Left colon (tissue), 2 donors: ENCODE measurements around the gene CHAD. TPM values are rescaled to one million over a fixed set of nuclear protein-coding genes. Genes with fewer than 3 reads are reported as not detected.
"Not testable (repeated sequence)": the region's sequence is repeated elsewhere in the genome, so short reads cannot be mapped to it uniquely, and the experiment has no call there.

Experiments
- ATAC-seq: fragments of 200-7000 bp; cut with Tn5 transposase; one replicate; pipeline ENCODE4 v1.9.1; 2020; ENCODE audit warnings: mild to moderate bottlenecking, moderate library complexity
- DNase-seq, 2 donors: peaks; one replicate each; pipeline ENCODE4 v3.0.0-alpha.2; 2020
- intact Hi-C, 2 donors: fragments of 100-400 bp; cut with DNase I in 1 of 2; cut with micrococcal nuclease in 1 of 2; formaldehyde crosslinking; loops; one replicate each; pipeline versions ENCODE4 v1.11.2 to v1.14.0; 2022; cut with DNase I, micrococcal nuclease
- total RNA-seq, 2 donors: library from RNA; stranded (reverse); fragmentation: NEBNext Ultra II Directional; extraction: Animal tissue kit (Norgen Biotek cat#: 25700); gene quantifications; one replicate each; pipeline ENCODE4 v1.2.1, GENCODE V29; 2021
- donor health status: DM: no; HTN: no; CAD: no.
- donor health status: DM: yes; HTN: yes; CAD: no.

Gene CHAD
- total RNA-seq, 2 donors from 2014 or later: 4.5 to 7.1 TPM

DNA sequence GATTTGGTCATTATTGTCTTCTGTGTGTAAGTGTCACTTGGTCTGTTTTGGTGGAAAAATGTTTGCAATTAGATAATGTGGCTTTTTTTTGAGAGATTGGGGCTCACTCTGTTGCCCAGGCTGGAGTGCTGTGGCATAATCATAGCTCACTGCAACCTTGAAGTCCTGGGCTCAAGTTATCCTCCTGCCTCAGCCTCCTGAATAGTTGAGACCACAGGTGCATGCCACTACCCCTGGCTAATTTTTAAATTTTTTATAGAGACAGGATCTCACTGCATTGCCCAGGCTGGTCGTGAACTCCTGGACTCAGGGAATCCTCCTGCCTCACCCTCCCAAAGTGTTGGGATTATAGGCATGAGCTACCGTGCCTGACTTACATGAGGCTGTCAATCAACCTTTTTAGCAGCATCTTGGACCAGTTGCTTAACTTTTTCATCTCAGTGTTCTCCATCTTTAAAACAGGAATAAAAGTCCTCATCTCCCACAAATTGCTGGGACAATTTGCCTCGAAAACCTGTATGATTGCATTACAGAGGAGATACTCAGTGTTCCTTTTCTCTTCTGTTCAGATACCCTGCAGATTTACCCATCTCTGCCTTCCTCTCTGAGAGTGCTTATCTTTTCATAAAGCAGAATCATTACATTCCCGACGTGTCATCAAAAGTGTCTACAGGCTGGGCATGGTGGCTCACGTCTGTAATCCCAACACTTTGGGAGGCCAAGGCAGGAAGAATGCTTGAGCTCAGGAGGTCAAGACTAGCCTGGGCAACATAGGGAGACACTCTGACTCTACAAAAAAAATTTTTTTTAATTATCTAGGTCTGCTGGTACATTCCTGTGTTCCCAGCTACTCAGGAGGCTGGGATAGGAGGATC, 23.6 kb downstream of the CHAD start:
- no peak for DNase-seq
- intact Hi-C loops: no loop called here
- no peak for ATAC-seq

DNA sequence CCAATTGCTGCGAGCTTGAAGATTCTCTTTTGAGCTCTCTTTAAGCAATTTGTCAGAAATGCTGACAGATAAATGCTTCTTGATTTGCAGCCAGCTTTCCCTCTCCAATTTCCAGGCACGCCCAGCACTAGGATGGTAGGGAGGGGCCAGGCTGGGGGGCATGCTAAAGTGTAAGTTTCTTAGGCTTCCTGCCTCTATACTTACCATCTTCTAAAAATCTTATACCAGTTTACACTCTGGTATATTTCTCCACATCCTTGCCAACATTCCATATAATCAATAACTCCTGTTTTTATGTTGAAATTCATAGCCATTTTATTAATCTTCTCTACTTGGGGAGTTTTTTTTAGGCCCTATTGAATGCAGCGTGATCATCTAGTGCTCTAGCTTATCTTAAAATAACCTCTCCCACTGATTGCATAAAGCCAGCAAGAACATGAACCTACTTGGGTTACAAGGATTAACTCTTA, 25.1 kb downstream of the CHAD start:
- peak; percentile 27 for ATAC-seq
- intact Hi-C loops: no loop called here
- peak in 1 of 2 donors; percentile 58 for DNase-seq

DNA sequence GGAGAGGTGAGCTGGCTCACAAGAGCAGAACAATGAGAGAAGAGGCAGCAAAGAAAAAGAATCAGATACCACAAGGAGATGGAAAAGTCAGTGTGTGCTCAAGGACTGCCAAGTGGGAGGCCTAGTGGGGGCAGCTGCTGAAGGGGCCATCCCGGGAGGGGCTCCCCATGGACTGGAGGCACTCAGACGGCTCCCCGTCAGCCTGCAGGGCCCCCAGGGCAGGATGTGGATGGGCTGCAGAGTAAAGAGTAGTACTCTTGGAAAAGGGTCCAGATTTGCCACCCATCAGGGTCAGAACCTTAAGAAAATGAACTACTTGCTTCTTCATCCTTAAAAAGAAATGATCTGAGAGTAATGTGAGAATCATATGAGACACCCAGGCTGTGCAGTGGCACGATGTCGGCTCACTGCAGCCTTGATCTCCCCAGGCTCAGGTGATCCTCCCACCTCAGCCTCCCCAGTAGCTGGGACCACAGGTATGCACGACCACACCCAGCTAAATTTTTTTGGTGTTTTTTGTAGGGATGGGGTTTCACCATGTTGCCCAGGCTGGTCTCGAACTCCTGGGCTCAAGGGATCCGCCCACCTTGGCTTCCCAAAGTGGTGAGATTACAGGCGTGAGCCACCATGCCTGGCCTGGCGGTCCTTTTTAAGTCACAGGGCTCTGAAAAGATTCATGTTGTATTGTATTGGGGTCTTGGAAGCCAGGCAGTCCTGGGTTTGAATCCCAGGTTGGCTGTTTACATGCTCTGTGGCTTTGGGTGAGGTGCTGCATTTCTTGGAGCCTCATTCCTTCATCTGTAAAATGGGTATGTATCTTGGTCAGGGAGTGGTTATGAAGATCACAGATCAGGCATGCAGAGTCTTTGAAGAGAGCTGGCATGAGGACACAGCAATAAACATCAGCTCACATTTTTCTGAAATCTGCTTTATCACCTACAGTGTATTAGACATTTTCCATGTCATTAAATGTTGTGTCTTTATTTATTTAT, 27.5 kb downstream of the CHAD start:
- DNase-seq (no peak), ATAC-seq (no peak)
- intact Hi-C loops: no loop called here

DNA sequence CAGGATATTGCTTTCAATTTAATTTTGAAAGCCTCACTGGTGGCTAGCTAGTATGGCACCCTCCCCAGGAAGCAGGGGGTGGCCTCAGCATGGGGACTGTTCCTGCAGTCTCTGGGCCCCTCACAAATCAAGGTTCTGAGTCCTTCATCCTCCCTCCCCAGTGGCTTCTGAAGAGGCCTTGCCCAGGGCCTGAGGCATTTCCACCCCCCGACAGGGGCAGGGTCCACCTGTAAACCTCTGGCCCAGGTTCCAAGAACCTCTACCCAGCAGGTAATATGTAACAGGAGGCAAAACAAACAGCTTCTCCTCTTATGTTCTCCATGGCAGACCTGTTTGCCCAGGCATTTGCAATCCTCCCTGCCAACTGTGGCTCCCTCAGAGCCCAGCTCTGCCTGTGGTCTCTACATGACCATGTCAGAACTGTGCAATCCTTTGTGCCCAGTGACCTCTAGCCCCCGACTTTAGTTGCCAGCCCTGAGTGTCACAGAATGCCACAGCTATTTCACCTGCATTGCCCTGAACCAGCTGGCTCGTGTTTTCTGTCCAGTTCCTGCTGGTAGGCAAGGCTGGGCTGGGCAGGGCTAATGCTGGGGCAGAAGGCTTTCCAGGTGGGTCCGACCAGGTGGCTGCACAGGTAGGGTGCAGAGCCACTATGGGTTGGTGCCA, 28.4 kb downstream of the CHAD start:
- DNase-seq (peak; percentile 70), ATAC-seq (peak; percentile 88)
- intact Hi-C loops: no loop called here

DNA sequence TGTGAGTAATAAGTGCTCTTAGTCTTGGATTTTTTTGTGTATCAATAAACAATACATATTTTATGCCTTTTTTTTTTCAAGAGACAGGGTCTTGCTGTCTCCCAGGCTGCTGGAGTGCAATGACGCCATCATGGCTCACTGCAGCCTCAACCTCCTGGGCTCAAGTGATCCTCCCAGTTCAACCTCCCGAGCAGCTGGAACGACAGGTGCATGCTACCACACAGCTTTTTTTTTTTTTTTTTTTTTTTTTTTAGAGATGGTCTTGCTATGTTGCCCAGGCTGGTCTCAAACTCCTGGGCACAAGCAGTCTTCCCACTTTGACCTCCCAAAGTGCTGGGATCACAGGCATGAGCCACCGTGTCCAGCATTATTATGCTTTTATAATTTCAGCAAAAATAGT, 29.7 kb downstream of the CHAD start:
- ATAC-seq: no peak
- DNase-seq: no peak
- intact Hi-C loops: no loop called here

DNA sequence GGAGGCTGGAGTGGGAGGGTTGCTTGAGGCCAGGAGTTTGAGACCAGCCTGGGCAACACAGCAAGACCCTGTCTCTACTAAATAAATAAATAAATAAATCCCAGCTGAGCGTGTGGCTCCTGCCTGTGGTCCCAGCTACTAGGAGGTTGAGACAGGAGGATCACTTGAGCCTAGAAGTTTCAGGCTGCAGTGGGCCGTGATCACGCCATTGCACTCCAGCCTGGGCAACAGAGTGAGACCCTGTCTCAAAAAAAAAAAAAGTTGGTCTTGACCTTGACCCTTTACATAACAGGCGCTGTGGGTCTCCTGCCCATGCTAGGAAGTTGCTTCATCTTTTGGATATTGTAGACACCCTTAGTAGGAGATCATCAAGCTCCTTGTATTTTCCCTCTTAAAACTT, 31.3 kb downstream of the CHAD start:
- DNase-seq: no peak
- no peak for ATAC-seq
- intact Hi-C loops: no loop called here

DNA sequence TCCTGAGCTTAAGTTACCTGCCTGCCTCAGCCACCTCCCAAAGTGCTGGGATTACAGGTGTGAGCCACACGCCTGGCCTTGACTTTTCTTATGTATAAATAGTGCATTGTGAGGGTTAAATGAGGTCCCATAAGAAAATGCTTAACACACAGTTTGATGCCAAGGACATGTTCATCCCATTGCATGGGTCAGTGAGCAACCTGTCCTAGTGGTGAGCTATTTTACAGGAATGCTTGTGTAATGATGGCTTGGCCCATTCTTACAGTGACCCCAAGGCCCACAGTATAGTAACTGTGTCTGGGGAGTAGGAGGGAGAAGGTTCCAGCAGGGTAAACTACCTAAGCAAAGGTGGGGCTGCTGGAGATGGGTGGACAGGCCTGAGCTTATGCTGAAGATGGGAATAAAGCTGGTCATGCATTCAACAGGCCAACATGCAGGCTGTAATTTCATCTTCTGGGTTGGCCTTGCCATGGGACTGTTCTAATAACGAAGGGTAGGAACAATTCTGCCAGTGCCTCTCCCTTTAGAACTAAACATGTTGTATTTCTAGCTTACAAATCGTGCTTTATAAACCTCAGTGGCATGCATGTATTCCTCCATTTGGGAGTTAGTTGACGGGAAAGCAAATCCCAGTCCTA, 36.4 kb downstream of the CHAD start:
- no peak for ATAC-seq
- DNase-seq: no peak
- intact Hi-C loops: no loop called here

DNA sequence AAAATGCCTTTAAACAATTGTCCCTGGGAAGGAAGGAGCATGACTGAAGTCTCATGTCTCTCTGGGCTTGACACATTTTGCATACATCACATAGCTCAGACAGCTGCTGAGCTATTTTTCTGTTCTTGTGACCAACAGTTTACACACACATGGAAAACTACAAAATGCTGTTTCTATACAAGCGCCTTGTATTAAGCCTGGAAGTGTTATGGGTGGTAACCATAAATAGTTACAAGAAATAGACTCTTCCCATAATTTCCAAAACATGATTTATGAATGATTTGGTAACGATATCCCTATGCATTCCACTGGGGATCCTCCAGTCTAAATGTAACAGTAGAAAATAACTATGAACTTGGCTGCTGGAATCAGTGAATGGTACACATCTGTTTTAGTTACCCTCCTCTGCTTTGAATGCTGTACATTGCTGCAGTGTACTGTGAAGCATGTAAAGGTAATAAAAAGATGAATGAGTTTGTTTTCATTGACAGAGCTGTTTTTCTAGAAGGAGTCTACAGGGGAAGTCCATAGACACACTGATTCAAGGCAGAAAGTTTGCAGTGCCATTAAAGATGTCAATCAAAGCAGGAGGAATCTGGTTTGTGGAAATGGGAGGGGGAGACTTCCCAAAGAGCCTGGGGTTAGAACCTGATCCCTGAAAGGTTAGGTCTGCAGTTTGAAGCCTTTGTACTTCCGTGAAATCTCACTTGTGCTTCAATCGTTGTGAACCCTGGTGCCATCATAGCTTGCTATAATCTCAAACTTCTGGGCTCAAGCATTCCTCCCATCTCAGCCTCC, 37.7 kb downstream of the CHAD start:
- intact Hi-C loops: no loop called here
- DNase-seq: no peak
- ATAC-seq: no peak

DNA sequence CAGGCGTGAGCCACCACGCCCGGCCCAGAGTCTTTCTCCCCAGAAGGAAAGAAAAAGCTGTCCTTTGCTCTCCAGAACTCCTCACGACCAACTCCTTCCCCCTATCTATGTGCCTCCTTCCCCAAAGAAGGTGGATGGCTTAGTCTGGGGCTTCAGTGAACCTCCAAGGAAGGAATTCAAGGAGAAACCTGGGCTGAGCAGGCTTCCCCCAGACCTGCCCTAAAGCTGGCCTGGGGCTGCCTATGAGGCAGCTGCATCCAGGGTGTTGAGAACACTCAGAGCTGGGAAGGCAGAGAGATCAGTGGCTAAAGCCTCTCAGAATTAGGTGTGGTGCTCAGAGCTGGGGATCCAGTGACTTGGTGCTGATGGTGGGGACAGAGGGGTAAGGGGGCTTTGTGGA, 38.9 kb downstream of the CHAD start:
- intact Hi-C loops: no loop called here
- ATAC-seq: no peak
- DNase-seq: no peak

DNA sequence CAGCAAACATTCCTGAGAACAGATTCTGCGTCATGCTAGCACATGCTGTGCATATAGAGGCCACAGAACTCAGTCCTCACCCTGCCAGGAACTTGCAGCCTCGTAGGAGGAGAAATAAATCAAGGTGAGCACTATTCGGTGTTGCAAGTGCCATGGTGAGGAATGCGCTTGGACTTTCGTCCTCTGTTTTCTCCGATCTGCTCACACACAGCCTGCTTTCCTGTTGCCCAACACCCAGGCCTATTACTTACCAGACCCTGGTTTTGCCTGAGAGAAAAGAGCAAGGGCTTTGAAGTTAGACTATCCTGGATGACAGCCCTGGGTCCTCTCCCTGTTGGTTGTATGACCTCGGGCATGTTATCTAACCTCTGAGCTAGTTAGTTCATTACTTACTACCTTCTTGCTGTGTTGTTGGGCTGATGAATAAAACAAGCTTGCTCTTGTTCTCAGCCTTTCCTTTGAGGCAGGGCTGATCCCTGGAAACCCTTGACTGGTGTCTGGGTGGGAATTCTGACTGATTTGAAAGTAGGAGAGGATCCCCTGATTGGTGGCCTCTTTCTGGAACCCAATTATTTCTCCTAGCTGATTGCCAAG, 39.8 kb downstream of the CHAD start:
- intact Hi-C loops: no loop called here
- no peak for DNase-seq
- ATAC-seq: peak; percentile 19

DNA sequence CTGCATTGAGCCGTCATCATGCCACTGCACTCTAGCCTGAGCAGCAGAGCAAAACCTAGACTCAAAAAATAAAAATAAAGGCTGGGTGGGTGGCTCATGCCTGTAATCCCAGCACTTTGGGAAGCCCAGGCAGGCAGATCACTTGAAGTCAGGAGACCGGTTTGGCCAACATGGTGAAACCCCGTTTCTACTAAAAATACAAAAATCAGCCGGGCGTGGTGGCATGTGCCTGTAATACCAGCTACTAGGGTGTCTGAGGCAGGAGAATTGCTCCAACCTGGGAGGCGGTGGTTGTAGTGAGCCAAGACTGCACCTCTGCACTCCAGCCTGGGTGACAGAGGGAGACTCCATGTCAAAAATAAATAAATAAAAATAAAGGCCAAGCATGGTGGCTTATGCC, 40.6 kb downstream of the CHAD start:
- intact Hi-C loops, ATAC-seq, DNase-seq: not testable (repeated sequence)

DNA sequence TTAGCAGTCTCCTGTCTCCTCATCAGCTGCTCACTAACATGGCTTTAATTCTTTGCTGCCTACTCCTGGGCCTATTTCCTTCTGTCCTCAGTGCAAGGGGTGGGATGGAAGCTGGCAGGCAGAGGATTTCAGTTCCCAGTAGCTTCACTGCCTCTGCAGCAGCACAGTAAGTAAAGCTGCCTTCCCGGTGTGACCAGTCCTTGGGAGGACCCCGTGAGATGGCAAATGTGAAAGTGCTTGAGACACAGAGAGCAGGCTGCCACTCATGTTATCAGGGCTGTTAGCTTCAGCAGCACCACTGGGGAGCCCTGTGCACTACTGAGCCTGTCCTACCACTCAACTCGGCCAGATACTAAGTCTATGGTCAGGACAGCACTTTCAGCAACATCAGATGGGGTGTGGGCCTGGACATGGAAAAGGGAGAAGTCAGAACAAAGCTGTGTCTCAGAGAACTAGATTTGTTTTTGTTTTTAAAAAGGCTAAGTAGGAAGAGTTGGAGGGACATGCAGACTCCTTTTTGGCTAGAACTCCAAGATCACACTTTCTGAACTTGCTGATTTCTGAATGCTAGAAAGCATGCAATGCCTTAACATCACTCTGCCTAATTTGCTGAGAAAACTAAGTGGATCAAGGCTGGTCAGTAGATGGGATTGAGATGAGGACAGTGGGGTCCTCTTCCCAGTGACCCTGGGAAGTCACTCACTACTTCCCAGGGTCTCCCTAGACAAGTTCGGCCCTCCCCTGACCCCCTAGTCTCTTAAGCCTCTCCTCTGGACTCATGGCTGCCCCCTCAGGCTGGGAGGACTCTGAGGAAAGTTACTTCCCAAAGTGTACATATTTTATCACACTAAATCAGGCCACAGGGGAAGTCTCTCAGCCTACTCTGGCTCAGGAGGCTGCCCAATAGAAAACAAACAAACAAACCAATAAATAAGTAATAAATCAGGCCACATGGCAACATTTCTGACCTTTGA, 41.6 kb downstream of the CHAD start:
- peak; percentile 65 for ATAC-seq
- peak; percentile 52 to 53 for DNase-seq
- intact Hi-C loops: no loop called here

DNA sequence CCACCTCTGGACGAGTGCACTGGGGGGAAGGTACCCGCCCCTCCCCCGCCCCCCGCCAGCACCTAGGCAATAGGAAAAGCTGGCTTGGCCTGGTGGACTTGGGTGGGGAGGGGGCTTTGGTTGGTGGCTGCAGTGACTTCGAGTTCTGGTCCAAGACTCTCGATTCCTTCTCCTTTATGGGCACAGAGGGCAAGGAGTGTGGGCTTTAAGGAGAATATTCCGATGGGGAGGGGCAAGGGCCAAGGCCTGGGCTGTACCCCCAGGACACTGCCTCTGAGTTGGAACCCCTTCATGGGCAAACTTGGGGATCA, 42.3 kb downstream of the CHAD start:
- DNase-seq: no peak
- intact Hi-C loops: no loop called here
- no peak for ATAC-seq

DNA sequence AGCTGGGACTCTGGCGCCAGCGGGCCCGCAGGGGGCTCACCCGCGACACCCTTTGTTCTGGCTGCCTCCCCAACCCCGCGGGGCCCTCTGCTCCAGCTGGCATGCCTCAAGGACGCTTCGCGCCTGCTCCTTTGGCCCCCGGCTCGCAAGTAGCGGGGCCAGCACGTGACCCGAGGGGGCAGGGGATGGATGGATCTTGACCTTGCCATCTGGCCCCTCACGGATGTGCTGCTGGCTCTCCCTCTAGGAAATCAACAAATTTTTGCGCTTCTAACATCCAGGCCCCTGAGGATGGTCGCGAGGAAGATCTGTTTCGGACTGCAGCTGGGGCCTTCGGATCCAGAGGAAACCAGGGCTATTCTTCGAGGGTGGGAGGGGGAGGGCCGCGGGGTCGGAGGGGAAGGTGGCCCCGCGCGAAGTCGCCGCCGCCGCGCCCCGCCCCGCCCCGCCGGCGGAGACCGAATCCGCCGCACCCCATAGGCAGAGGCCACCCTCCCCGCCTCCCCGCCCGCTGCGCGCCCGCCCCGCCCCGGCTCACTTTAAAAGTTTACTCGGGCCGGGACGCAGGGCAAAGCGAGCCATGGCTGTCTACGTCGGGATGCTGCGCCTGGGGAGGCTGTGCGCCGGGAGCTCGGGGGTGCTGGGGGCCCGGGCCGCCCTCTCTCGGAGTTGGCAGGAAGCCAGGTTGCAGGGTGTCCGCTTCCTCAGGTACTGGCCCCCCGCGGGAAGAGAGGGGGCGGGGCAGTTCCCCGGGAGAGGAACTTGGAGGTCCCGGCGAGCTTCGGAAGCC, 42.8 kb downstream of the CHAD start, which contains the start of gene ACSF2:
Gene ACSF2, plus strand, starts transcription at position 537 of the 790 bp plus-strand sequence. Its CDS starts 44 bp downstream, at position 581.
- intact Hi-C loops: no loop called here
- ATAC-seq (peak; percentile 84), DNase-seq (peak; percentile 85 to 89)

DNA sequence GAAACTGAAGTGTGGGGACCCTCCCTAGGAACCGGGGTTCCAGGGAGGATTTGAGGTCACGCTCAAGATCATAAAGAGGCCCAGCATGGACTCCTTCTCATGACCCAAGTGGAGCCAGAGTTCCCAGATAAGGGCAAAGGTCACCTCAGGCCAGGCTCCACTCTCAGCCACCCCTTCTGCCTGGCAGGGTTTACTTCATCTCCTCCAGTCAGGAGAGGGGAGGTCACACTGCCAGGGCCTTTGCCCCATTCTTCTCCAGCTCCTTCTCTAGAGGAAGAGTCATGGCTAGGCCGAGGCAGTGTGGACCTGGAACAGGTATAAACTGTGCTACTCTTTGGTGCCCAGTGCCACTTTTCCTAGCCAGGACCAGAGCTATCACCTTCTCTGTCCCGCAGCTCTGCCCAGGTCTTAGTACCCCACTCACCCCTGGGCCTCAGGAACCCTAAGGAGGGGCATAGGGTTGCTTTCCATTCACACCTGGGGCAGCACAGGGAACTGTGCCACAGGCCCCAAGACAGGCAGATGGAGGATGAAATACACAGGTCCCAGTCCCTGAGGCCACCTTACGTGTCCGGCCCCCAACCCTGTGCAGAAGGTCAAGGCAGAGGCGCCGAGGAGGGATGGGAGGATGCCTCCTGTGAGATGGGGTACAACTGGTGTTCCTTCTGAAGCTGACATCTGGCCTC, 43.5 kb downstream of the CHAD start:
- DNase-seq (peak in 1 of 2 donors; percentile 53), ATAC-seq (no peak)
- intact Hi-C loops: no loop called here
